GM19463 (cell line): ENCODE data around the gene TRPC1.

ENCODE experiments used
- ATAC-seq: cut with Tn5 transposase; IDR thresholded peaks from one replicate; pipeline ENCODE4 v1.9.1; 2021; ENCODE audit warnings: mild to moderate bottlenecking, moderate library complexity; ENCODE audit not compliant: unreplicated experiment

Gene TRPC1

DNA sequence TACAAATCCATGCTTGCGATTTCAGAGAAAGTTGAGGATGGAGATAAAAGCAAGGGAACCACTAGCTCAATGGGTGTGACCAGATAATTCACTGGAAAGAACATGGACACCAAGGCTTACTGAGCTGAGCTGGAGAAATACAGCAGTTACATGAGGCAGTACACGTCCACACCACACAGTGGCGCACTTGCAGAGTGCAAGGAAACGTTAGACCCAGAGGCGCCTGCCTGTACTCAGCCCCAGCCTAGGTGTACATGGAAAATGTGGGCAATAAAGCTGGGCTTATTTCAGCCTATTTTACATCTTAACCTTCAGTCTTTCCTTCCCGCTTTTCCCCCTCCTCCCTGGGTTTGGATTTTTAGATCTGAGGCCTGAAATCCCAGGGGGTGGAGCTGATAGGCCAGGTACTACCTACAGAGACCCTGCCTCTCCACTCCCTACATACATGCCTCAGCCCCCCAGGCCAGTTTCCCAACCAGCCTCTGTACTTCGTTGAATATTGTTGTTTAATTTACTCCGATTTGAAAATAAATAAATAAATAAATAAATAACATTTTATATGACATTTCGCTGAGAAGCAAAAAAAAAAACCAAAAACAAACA, 105.0 kb downstream of the TRPC1 start:
- peak; percentile 100 for ATAC-seq

GRCh38 chr3:142837526-142837925, 113.7 kb downstream of the TRPC1 start:
- ATAC-seq = no peak

- no peak for ATAC-seq
Observed at GRCh38 chr3:142839831-142840230, 116.0 kb downstream of the TRPC1 start.

DNA sequence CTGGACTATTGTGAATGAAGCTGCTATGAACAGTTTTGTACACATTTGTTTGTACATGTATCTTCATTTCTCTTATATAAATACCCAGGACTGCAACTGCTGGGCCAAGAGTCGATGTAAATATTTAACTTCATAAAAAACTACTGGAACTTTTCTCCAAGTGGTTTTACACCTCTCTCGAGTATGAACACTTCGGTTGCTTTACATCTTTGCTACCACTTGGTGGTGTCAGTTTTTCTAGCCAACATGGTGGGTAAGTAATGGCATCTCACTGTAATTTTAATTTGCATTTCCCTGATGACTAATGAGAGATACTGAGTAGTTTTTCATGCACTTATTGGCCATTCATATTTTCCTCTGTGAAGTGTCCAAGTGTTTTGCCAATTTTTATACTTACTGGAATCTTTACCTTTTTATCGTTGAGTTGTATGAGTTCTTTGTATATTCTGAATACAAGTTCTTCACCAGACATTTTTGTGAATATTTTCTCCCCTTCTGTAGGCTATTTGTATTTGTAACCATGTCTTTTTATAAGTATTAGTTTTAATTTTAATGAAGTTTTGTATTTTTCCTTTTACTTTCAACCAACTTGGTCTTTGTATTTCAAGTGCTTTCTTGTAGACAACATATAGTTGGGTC, 120.6 kb downstream of the TRPC1 start:
- no peak for ATAC-seq

DNA sequence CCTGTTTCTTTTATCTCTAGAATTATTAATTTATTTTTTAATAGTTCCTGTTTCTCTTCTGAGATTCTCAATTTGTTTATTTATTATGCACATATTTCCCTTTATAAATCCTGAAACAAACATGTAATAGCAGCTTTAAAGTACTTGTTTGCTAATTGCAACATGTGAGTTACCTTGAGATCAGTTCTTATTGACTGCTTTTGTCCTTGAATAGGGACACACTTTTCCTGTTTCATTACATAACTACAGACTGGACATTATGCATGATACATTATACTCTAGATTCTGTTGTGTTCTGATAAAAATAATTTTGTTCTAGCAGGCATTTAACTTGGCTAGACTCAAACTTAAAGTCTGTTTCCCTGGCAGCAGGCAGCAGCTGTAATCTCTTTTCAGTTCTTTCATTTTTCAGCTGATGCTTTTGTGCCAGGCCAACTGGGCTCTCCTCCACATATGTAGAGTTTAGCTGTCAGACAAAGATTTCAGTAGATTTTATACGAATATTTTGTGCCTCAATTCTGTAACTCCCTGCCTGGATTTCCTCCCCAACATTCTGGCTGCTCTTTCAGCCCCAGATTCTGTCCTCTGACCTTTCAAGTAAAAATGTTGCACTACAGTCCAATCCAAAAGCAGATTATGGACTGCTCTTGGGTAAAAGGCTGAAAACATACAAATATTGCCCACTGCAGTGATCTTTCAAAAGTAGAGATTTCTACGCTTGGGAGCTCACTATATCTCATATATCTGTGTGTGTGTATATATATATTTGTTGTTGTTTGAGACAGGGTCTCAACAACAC, 123.1 kb downstream of the TRPC1 start:
- no peak for ATAC-seq

DNA sequence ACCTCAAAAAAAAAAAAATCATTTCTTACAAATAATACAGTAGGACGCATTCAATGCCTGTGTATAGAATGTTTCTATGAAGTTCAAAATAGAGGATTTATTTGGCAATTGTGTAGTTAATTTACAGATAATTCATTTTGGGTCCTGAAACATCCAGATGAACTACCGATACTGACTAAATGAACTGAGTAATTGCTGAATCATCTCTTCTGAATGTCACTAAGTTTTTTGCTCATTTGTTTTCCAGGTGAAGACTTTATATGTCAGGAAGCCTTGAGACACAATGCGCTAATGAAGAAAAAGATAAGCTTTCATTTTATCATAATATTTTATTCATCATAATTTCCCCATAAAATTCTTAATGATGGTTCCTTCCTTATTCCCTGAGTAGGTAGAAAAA, 125.3 kb downstream of the TRPC1 start:
- ATAC-seq = no peak

DNA sequence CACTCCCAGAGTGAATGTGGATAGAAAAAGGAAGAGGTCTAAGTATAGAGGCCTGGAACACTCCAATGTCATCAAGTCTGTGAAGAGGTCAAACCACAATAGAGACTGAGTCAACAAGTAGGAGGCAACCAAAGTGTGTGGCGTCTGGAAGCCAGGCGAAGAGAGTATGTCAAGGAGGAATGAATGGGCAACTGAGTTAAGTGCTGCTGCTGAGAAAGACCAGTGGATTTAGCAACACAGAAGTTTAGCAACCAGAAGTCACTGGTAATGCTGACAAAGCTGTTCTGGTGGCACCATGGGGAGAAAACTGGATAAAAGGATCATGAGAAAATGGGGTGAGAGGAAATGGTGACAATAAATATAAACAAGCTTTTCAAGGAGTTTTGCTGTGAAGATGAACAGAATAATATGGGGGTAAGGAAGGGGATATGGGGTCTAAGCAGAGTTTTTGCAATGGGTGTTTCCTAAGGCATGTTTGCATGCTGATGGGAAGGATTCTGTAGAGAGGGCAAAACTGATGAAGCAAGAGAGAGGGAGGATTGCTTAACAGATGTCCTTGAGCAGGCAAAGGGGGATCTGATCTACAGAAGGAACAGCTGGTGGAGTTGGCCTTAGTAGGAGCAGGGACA, 126.7 kb downstream of the TRPC1 start:
- no peak for ATAC-seq

DNA sequence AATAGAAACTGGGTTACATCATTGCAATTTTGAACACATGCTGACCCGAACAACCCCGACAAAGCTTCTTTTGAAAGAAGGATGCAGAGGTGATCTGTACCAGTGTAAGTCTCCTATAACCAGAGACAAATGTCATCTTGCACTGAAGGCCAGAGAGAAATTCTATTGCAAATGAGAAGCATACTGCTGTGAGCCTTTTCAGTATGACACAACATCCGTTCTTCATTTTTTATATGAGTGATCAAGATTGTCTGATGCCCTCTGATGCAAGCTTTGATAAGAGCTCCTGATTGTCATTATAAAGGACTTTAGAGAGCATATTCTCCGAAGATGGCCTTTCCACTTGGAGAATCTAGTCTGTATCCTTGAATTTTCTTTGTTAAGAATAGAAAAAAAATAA, 128.2 kb downstream of the TRPC1 start:
- ATAC-seq = no peak

DNA sequence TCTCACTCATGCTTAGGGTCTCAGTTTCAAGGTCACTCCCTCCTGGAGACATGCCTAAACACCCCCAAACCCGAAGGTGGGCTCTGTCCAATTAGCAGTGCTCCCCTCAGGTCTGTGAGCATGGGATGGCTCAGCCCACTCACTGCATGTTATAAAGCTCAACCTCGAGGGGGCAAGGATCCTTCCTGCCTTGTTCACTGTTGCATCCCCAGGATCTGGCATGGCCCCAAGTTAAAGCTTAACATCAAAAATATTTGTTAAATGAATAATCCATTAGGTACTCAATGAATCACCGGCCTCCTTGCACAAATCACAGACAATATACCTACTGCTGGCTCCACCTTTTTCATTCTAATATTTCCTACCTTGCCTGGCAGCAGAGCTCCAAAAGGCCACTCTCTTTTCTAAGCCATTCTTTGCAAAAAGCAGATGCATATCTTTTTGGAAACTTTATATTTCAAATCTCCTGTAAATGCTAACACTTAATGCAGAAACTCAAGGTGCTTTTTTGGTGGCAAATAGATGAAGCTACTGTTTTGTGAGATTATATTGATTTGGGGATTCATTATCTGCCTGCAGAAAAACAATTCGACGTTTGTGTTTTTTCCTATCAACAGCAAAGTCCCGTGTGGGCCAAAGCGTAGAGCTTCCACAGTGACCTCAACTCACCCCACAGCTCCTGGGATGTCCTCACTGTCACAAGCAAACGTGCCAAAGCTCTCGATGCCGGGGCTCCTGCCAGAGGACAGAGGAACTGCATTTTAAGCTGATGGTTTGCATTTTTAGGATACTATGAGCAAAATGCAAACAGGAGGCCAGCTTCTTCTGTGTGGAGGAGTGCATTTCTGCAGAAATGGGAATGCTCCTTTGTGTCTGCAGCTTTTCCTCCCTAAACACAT, 129.7 kb downstream of the TRPC1 start:
- no peak for ATAC-seq

DNA sequence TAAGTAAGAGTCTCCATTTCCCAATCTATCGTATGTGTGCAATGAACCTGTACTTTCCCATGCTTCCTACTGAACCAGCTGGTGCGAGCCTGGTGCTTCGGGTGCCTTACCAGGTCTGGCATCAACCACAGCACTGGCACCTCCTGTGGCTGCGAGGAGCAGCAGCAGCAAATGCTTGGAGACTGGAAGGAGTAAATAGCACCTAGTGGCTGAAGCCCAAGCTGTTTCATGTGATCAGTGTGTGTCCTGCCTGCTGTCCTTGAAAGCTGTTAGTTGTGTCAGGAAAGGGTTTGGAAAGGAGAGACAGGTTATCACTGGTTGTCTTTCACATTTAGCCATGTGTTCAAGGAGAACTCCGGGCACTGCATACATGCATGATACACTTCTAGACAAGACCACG, 133.2 kb downstream of the TRPC1 start:
- no peak for ATAC-seq
